ENCODE data around the gene SH3RF2. TPM values are rescaled to one million over a fixed set of nuclear protein-coding genes. Genes with fewer than 3 reads are reported as not detected.

The SH3RF2 gene
- total and polyA plus RNA-seq, 2 donors (not counting 1 experiment from before 2014, with no cell fraction given): 0.53 to 1.2 TPM

DNA sequence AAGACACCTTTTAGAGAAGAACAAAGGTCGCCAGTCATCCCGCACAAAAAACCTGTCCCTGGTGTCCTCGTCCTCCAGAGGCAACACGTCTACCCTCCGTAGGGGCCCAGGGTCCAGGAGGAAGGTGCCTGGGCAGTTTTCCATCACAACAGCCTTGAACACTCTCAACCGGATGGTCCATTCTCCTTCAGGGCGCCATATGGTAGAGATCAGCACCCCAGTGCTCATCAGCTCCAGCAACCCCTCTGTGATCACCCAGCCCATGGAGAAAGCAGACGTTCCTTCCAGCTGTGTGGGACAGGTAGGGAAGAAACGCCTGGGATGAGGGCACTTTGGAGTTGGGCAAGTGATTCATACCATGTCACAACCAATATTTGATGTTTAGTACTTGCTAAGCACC lies 77.4 kb downstream of the SH3RF2 start:
- Histone ChIP-seq H3K79me2 (ENCODE audit: control insufficient read depth, insufficient read depth, low read length) (no peaks in the 10 kb centered on the region), H3K4me2 (ENCODE audit: extremely low read depth, insufficient read depth, low read length) (no peak overlapping the region)

DNA sequence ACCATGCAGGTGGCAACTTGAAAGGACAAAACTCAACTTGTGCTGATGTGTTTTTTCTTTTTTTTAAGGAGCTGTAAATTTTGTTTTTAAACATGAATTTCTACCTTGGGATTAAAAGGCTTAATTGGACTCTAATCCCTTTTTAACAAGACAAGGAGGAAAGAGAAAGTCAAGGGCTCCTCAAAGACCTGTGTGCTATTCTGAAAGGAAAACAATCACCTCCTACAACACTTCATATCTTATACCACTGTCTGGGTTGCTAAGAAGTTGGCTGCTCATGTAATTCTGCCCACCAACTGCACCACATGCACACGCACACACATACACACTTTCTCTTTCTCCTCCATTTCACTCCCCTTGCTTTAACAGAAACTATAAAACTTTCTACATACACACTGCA lies 78.6 kb downstream of the SH3RF2 start:
- no peak overlapping the region for H3K9ac ChIP-seq (ENCODE audit: insufficient read depth, low read length)

More for the DNA sequence above, 77.4 kb downstream of the SH3RF2 start:
- no peaks in the 10 kb centered on the region for H3K4me1 ChIP-seq (ENCODE audit: control insufficient read depth, extremely low read depth, insufficient read depth, low read length)
- no peak overlapping the region for H2AFZ ChIP-seq (ENCODE audit: low read length)
- no peak overlapping the region for H3K27ac ChIP-seq (ENCODE audit: insufficient read depth, low read length)
- no peak overlapping the region for H3K9ac ChIP-seq (ENCODE audit: insufficient read depth, low read length)
- no peak for DNase-seq (ENCODE audit: low read depth in 2 of 2)
- no peaks in the 10 kb centered on the region for H3K9me3 ChIP-seq (ENCODE audit: control insufficient read depth, insufficient read depth, low read depth, low read length)
- H4K20me1 ChIP-seq (ENCODE audit: control insufficient read depth, extremely low read depth, insufficient read depth, low read length): no peaks in the 10 kb centered on the region
- H3K36me3 ChIP-seq (ENCODE audit: control insufficient read depth, insufficient read depth, low read length): no peaks in the 10 kb centered on the region
- H3K4me3 ChIP-seq (replicated peaks in 1 of 4; ENCODE audit: control extremely low read depth in 1 of 4, insufficient read depth in 1 of 4, low read depth in 3 of 4, low read length in 4 of 4): no peak overlapping the region
- H3K27me3 ChIP-seq (ENCODE audit: control insufficient read depth, insufficient read depth, low read length): no peaks in the 10 kb centered on the region
- TF ChIP-seq EZH2 (IDR thresholded peaks at IDR 0.05; ENCODE audit: low read length, missing control alignments): no peak
- TF ChIP-seq, protein P1, sequence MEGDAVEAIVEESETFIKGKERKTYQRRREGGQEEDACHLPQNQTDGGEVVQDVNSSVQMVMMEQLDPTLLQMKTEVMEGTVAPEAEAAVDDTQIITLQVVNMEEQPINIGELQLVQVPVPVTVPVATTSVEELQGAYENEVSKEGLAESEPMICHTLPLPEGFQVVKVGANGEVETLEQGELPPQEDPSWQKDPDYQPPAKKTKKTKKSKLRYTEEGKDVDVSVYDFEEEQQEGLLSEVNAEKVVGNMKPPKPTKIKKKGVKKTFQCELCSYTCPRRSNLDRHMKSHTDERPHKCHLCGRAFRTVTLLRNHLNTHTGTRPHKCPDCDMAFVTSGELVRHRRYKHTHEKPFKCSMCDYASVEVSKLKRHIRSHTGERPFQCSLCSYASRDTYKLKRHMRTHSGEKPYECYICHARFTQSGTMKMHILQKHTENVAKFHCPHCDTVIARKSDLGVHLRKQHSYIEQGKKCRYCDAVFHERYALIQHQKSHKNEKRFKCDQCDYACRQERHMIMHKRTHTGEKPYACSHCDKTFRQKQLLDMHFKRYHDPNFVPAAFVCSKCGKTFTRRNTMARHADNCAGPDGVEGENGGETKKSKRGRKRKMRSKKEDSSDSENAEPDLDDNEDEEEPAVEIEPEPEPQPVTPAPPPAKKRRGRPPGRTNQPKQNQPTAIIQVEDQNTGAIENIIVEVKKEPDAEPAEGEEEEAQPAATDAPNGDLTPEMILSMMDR (conservative IDR thresholded peaks at IDR 0.05 in 1 of 2, IDR thresholded peaks at IDR 0.05 in 1 of 2; ENCODE audit: low read depth in 1 of 2, low read length in 2 of 2): no peak

DNA sequence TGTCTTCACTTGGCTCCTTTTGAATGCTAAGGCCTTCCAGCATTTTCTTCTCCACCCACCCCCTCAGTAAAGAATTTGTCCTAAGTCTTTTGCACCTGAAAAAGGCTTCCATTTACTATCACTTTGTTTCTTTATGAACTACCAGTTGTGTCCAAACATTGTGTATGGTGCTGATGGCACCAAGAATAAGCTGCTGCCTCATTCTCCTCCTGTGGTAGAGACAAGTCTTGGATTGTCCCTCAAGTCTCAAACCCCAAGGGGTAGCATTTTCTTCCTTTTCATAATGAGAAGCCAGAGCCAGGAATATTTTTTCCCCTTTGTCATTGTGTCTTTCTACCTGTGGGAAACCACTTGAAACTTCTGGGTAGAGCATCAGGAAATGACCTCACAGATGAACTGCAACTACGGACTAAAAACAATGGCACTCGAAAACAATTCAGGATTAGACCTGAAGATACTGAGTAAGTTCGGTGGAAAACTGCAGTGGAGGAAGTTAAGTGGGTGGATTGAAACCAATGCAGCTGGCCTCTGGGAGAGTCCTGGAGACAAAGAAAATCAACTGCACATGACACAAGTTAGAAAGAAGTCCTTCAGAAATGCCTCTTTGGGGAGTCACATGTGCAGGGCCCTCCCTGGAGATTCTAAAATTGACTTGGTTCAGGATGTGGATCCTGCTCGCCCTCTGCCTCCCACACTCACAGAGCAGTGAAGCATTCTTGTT lies 80.5 kb downstream of the SH3RF2 start:
- H3K27me3 ChIP-seq (ENCODE audit: control insufficient read depth, insufficient read depth, low read length): no peaks in the 10 kb centered on the region
- H3K4me3 ChIP-seq (replicated peaks in 1 of 4; ENCODE audit: control extremely low read depth in 1 of 4, insufficient read depth in 1 of 4, low read depth in 3 of 4, low read length in 4 of 4): no peak overlapping the region
- no peaks in the 10 kb centered on the region for H3K79me2 ChIP-seq (ENCODE audit: control insufficient read depth, insufficient read depth, low read length)
- H3K4me2 ChIP-seq (ENCODE audit: extremely low read depth, insufficient read depth, low read length): no peak overlapping the region
- H3K9ac ChIP-seq (ENCODE audit: insufficient read depth, low read length): no peak overlapping the region
- TF ChIP-seq, protein P1 (conservative IDR thresholded peaks at IDR 0.05 in 1 of 2, IDR thresholded peaks at IDR 0.05 in 1 of 2; ENCODE audit: low read depth in 1 of 2, low read length in 2 of 2): no peak
- TF ChIP-seq EZH2 (IDR thresholded peaks at IDR 0.05; ENCODE audit: low read length, missing control alignments): no peak
- H3K9me3 ChIP-seq (ENCODE audit: control insufficient read depth, insufficient read depth, low read depth, low read length): no peaks in the 10 kb centered on the region
- H4K20me1 ChIP-seq (ENCODE audit: control insufficient read depth, extremely low read depth, insufficient read depth, low read length): no peaks in the 10 kb centered on the region
- H3K36me3 ChIP-seq (ENCODE audit: control insufficient read depth, insufficient read depth, low read length): no peaks in the 10 kb centered on the region
- no peak overlapping the region for H3K27ac ChIP-seq (ENCODE audit: insufficient read depth, low read length)
- no peak for DNase-seq (ENCODE audit: low read depth in 2 of 2)
- no peaks in the 10 kb centered on the region for H3K4me1 ChIP-seq (ENCODE audit: control insufficient read depth, extremely low read depth, insufficient read depth, low read length)
- no peak overlapping the region for H2AFZ ChIP-seq (ENCODE audit: low read length)

More for the DNA sequence above, 78.6 kb downstream of the SH3RF2 start:
- no peak overlapping the region for H3K4me3 ChIP-seq (replicated peaks in 1 of 4; ENCODE audit: control extremely low read depth in 1 of 4, insufficient read depth in 1 of 4, low read depth in 3 of 4, low read length in 4 of 4)
- H3K9me3 ChIP-seq (ENCODE audit: control insufficient read depth, insufficient read depth, low read depth, low read length): no peaks in the 10 kb centered on the region
- no peak overlapping the region for H3K4me2 ChIP-seq (ENCODE audit: extremely low read depth, insufficient read depth, low read length)
- H2AFZ ChIP-seq (ENCODE audit: low read length): no peak overlapping the region
- no peak overlapping the region for H3K27ac ChIP-seq (ENCODE audit: insufficient read depth, low read length)
- no peaks in the 10 kb centered on the region for H3K4me1 ChIP-seq (ENCODE audit: control insufficient read depth, extremely low read depth, insufficient read depth, low read length)
- TF ChIP-seq, protein P1 (conservative IDR thresholded peaks at IDR 0.05 in 1 of 2, IDR thresholded peaks at IDR 0.05 in 1 of 2; ENCODE audit: low read depth in 1 of 2, low read length in 2 of 2): no peak
- TF ChIP-seq EZH2 (IDR thresholded peaks at IDR 0.05; ENCODE audit: low read length, missing control alignments): no peak
- H3K79me2 ChIP-seq (ENCODE audit: control insufficient read depth, insufficient read depth, low read length): no peaks in the 10 kb centered on the region
- H4K20me1 ChIP-seq (ENCODE audit: control insufficient read depth, extremely low read depth, insufficient read depth, low read length): no peaks in the 10 kb centered on the region
- no peak for DNase-seq (ENCODE audit: low read depth in 2 of 2)
- H3K36me3 ChIP-seq (ENCODE audit: control insufficient read depth, insufficient read depth, low read length): no peaks in the 10 kb centered on the region
- H3K27me3 ChIP-seq (ENCODE audit: control insufficient read depth, insufficient read depth, low read length): no peaks in the 10 kb centered on the region
